Small intestine (tissue), 7 donors: Measurements from ENCODE around the gene L3HYPDH. TPM values are rescaled to one million over a fixed set of nuclear protein-coding genes. Genes with fewer than 3 reads are reported as not detected.

Source experiments
- DNase-seq, 2 donors: peaks; one replicate each; pipeline versions ENCODE4 v3.0.0 to v3.0.0-alpha.2; 2013
- FAIRE-seq: peaks from 2 replicates; lab custom pipeline; 2012; peaks lifted over from hg19 to GRCh38; lab: Jason Lieb, UNC
- H3K27ac ChIP-seq, 3 donors: one replicate each; pipeline ENCODE4 v1.5.1; 2013; ENCODE audit warnings: low read length in 2 of 3, mild to moderate bottlenecking in 2 of 3, control low read depth in 1 of 3, inconsistent platforms in 1 of 3, low read depth in 1 of 3, moderate library complexity in 1 of 3
- H3K27me3 ChIP-seq, 3 donors: one replicate each; pipeline ENCODE4 v1.6.1; 2013; ENCODE audit warnings: low read length in 3 of 3, inconsistent platforms in 1 of 3; ENCODE audit not compliant: control insufficient read depth in 3 of 3, insufficient read depth in 3 of 3
- H3K36me3 ChIP-seq, 3 donors: one replicate each; pipeline ENCODE4 v1.6.1; 2013; ENCODE audit warnings: low read length in 3 of 3, inconsistent platforms in 1 of 3, low read depth in 1 of 3, mild to moderate bottlenecking in 1 of 3, moderate library complexity in 1 of 3; ENCODE audit not compliant: control insufficient read depth in 3 of 3, insufficient read depth in 2 of 3
- H3K4me1 ChIP-seq, 3 donors: one replicate each; pipeline ENCODE4 v1.6.1; 2013; ENCODE audit warnings: low read length in 2 of 3, inconsistent platforms in 1 of 3, low read depth in 1 of 3, mild to moderate bottlenecking in 1 of 3, moderate library complexity in 1 of 3; ENCODE audit not compliant: control insufficient read depth in 3 of 3, insufficient read depth in 2 of 3
- H3K4me3 ChIP-seq, 3 donors: one replicate each; pipeline ENCODE4 v1.5.1; 2013; ENCODE audit warnings: low read length in 3 of 3, control low read depth in 1 of 3, inconsistent platforms in 1 of 3, low read depth in 1 of 3, mild to moderate bottlenecking in 1 of 3, moderate library complexity in 1 of 3
- H3K9me3 ChIP-seq, 2 donors: one replicate each; pipeline ENCODE4 v1.6.1; 2013; ENCODE audit warnings: low read depth in 1 of 2, low read length in 1 of 2; ENCODE audit not compliant: control insufficient read depth in 2 of 2, insufficient read depth in 1 of 2
- WGBS, 3 donors: extraction: QIAGEN DNeasy Blood & Tissue Kit; methylation state at CpG; one replicate each; pipeline ENCODE4 v1.1.7; 2013; 5-methylcytosine and 5-hydroxymethylcytosine counted together
- polyA plus RNA-seq, 4 donors: library from polyadenylated mRNA; stranded (reverse) in 3 of 4; unstranded in 1 of 4; fragments of 200-250 nt in 3 of 4; fragments of 120-200 nt in 1 of 4; gene quantifications; one replicate each; pipeline versions ENCODE4 v1.2.1 to v1.2.3, GENCODE V29; 2013
- donor health status: healthy with polysubstance abuse.
- donor health status: control.
- donor health status: control.
- donor health status: Bipolar disorder and iron deficiency.
- donor health status: healthy.

The L3HYPDH gene
- polyA plus RNA-seq, 4 donors: 7.5 to 40.8 (median 15.4) TPM

DNA sequence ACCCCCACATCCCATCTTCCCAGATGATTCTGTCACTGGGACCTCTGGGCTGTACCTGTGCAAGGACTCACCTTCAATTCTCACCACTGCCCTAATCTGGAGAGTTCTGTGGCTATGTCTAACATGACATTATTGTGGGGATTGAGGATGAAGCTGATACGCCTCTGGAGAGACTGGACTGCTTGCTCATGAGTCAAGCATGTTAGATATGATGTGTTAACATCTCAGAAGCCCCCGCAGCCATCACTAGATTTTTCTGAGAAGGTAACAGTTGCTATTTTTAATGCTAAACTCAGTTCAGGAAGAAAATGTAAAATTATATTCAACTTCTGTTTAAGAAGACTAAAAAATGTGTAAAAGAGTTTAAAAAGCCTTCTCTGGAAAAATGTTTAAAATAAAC, 25.8 kb upstream of the L3HYPDH start:
- no peak for DNase-seq
- no peak overlapping the region for H3K27ac ChIP-seq
- 88 to 90% (median 89%) methylated on average over 2 of the region's 2 CpGs for WGBS, 3 donors
- H3K9me3 ChIP-seq: no peaks in the 10 kb centered on the region
- FAIRE-seq: no peak
- no peaks in the 10 kb centered on the region for H3K36me3 ChIP-seq
- H3K4me3 ChIP-seq: no peak overlapping the region
- no peaks in the 10 kb centered on the region for H3K27me3 ChIP-seq
- H3K4me1 ChIP-seq: peaks cover 0 to 30% (median 0%) of the 10 kb centered on the region in 3 donors

DNA sequence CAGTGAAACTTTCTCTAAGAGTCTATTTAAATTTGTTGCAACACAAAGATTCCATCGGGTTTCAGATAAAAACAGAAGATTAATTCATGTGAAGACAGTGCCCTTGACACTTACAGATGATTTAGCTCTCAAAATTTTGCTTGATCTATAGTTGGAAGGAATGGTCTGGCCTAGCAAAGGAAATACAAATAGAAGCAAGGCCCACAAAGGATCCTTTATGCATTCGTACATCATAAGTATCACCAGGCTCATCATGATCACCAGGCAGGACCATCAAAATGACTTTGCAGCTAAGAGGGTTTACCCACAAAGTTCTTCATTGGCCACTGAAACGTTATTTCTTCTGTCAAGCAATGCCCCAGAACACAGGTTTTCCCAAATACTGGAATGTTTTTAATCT, 24.9 kb upstream of the L3HYPDH start:
- H3K27ac ChIP-seq: no peak overlapping the region
- no peak for DNase-seq
- no peak for FAIRE-seq
- no peaks in the 10 kb centered on the region for H3K9me3 ChIP-seq
- H3K4me1 ChIP-seq: peaks cover 0 to 30% (median 0%) of the 10 kb centered on the region in 3 donors
- H3K36me3 ChIP-seq: peaks cover 0 to 2% (median 1%) of the 10 kb centered on the region in 3 donors
- no peaks in the 10 kb centered on the region for H3K27me3 ChIP-seq
- WGBS, 3 donors: 83 to 91% (median 85%) methylated on average over 3 of the region's 3 CpGs
- H3K4me3 ChIP-seq: no peak overlapping the region

DNA sequence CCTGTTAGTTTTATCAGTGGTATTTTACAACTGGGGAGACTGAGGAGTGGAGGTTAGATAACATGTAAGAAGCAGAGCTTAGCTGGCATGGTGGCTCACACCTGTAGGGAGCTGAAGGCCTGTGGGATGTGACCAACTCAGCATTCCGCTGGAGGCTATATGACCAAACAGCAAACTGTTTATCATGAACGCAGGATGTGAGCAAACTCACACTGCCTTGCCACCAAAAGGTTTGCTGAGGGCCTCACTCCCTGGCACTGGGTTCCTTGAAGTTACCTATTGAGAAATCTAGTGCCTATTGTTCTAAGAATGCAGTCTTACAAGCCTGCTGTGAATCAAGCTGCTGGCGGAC, 23.5 kb upstream of the L3HYPDH start:
- Histone ChIP-seq H3K9me3 (no peaks in the 10 kb centered on the region), H3K4me3 (no peak overlapping the region), H3K27ac (no peak overlapping the region), H3K36me3 (peaks cover 2 to 6% (median 2%) of the 10 kb centered on the region in 3 donors), H3K4me1 (peaks cover 0 to 30% (median 0%) of the 10 kb centered on the region in 3 donors), H3K27me3 (no peaks in the 10 kb centered on the region)
- no peak for FAIRE-seq
- 82 to 92% (median 89%) methylated on average over 3 of the region's 3 CpGs for WGBS, 3 donors
- DNase-seq: peak in 1 of 2 donors; percentile 21

DNA sequence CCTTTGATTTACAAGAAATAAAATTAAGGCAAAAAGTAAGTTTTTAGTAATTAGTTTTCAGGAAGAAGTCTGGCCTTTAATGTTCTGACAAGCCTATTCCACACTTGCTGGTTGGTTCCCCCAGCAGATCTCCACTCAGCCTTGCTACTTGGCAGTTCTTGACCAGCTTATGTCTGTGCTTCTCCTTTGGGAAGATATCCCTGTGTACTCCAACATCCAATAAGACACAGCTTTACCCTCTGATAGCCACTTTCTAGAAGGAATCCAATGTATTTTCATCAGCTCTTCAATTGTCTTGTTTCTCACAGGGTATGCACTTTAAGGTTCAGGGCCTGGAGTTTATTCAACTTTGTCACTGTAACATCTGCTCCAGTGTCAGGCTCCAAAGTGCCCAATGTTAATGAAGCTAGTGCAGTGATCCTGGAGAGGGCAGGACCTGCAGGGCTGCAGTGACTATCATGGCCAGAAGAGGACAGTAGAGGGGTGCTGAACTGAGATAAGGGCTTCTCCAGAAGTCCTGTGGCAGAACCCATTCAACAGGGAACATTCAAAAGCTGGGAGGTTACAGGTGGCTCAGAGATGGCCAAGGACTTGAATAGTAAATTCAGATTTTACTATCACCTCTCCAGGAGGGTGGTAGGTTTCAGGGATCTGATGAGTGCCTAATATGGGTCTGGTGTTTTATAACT, 23.0 kb upstream of the L3HYPDH start:
- H3K27me3 ChIP-seq: no peaks in the 10 kb centered on the region
- H3K4me1 ChIP-seq: peaks cover 0 to 29% (median 0%) of the 10 kb centered on the region in 3 donors
- DNase-seq: peak; percentile 70 to 88
- FAIRE-seq: no peak
- H3K4me3 ChIP-seq: no peak overlapping the region
- peaks cover 2 to 6% (median 3%) of the 10 kb centered on the region in 3 donors for H3K36me3 ChIP-seq
- H3K9me3 ChIP-seq: no peaks in the 10 kb centered on the region
- H3K27ac ChIP-seq: peak overlapping the region in 1 of 3 donors; percentile 13

DNA sequence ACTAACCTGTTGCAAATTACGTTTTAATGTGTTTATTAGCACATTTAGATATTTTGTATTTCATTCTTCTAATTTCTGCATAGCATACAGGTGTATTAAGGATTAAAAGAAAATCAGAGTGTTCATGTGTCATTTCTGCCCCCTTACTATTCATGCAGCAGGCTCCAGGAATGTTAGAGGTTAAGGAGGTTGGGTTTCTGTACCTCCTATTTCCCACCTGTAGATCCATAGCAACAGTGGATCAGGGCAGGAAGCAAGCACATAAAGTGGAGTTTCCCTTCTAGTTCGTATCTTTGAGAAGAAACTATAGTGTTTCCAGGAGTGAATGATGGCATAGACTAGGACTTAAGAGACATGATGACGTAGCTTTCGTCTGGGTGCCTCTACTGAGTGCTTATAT, 19.0 kb upstream of the L3HYPDH start:
- no peak for FAIRE-seq
- Histone ChIP-seq H3K4me1 (peaks cover 0 to 9% (median 0%) of the 10 kb centered on the region in 3 donors), H3K9me3 (no peaks in the 10 kb centered on the region), H3K27ac (no peak overlapping the region), H3K4me3 (no peak overlapping the region), H3K27me3 (no peaks in the 10 kb centered on the region), H3K36me3 (peaks cover 5 to 11% (median 6%) of the 10 kb centered on the region in 3 donors)
- WGBS, 3 donors: 81 to 90% (median 87%) methylated on average over 4 of the region's 4 CpGs
- no peak for DNase-seq

DNA sequence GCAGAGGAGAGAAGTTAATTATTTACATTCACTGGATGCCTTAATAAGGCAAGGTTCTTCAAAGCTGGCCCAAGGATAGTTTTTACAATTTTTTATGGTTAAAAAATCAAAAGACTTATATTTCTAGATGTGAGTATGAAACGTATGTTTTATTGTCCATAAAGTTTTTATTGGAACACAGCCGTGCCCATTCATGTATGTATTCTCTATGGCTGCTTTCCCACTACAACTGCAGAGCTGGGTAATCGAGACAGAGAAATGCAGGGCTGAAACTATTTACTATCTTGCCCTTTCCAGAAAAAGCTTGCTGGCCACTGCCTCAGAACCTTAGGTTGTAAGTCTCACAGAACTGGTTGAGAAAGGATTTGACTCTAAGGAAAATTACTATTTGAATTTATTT, 16.5 kb upstream of the L3HYPDH start:
- 53 to 60% (median 58%) methylated on average over 3 of the region's 3 CpGs for WGBS, 3 donors
- H3K27ac ChIP-seq: peak overlapping the region in 1 of 3 donors; percentile 20

DNA sequence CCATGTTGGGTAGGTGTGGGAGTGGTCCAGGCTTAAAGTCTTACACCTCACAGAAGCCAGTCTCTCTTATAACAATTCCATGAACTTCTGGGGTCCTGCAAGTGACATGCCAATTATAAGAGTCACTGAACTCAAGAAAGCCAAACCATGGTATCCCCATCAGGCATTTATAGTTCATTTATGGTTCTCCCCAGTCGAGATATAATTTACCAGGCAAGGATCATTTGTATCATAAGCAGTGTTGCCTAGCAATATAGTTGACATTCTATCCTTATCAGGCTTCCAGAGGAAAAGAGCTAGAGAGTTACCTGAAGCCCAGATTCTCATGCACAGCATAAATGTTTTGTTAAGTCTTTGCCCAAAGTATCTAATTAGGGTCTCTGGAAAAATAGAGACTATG, 8.2 kb upstream of the L3HYPDH start:
- Histone ChIP-seq H3K4me3 (no peak overlapping the region), H3K27me3 (no peaks in the 10 kb centered on the region), H3K9me3 (no peaks in the 10 kb centered on the region), H3K4me1 (peaks cover 0 to 6% (median 3%) of the 10 kb centered on the region in 3 donors), H3K36me3 (peaks cover 9 to 18% (median 14%) of the 10 kb centered on the region in 3 donors), H3K27ac (no peak overlapping the region)
- FAIRE-seq (no peak), DNase-seq (peak; percentile 54 to 64)
- 13 to 66% (median 32%) methylated on average over 1 of the region's 1 CpG for WGBS, 3 donors

More for the DNA sequence above, 16.5 kb upstream of the L3HYPDH start:
- no peaks in the 10 kb centered on the region for H3K9me3 ChIP-seq
- no peaks in the 10 kb centered on the region for H3K27me3 ChIP-seq
- H3K36me3 ChIP-seq: peaks cover 5 to 11% (median 9%) of the 10 kb centered on the region in 3 donors
- FAIRE-seq (no peak), DNase-seq (no peak)
- no peak overlapping the region for H3K4me3 ChIP-seq
- H3K4me1 ChIP-seq: no peaks in the 10 kb centered on the region

DNA sequence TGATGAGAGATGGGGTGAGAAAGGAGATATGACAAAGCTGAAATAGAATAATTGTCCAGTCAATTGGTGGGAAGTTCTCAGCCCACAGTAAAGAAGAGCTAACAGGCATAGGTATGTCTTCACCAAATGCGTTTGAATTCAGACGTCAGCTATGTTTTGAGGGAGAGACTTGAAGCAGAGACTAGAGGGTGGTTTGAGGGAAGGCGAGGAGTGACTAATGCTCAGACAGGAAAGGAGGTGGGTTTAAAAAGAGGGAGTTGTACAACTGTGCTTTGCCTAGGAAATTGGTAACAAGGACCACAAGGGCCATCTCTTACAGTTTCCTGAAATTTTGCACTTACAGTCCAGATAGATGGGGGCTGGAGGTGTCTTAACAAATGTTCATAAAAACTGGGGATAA, 6.5 kb upstream of the L3HYPDH start:
- WGBS, 3 donors: 90 to 98% (median 91%) methylated on average over 3 of the region's 3 CpGs
- FAIRE-seq: no peak
- H3K4me3 ChIP-seq: no peak overlapping the region

More for the DNA sequence above, 6.5 kb upstream of the L3HYPDH start:
- DNase-seq: no peak
- H3K27ac ChIP-seq: no peak overlapping the region
- H3K27me3 ChIP-seq: no peaks in the 10 kb centered on the region
- H3K9me3 ChIP-seq: no peaks in the 10 kb centered on the region
- H3K36me3 ChIP-seq: peaks cover 9 to 17% (median 14%) of the 10 kb centered on the region in 3 donors
- peaks cover 3 to 12% (median 4%) of the 10 kb centered on the region in 3 donors for H3K4me1 ChIP-seq
